ENCODE results near the gene CST3. TPM values are rescaled to one million over a fixed set of nuclear protein-coding genes. Genes with fewer than 3 reads are reported as not detected.
A peak's percentile ranks its signal among the peaks of the same experiment; 100 is the strongest.

The CST3 gene
- total and polyA plus RNA-seq, 2 donors (not counting 1 experiment from before 2014, with no cell fraction given) = 1.2 to 16.9 TPM

- no peaks in the 10 kb centered on the region for H3K36me3 ChIP-seq (replicated peaks in 1 of 2; ENCODE audit: control extremely low read depth in 1 of 2, control insufficient read depth in 1 of 2, extremely low read depth in 1 of 2, insufficient read depth in 2 of 2, low read length in 1 of 2)
- Mint-ChIP-seq H3K4me1 (no peaks in the 10 kb centered on the region), H3K9me3 (ENCODE audit: insufficient read depth) (no peaks in the 10 kb centered on the region), H3K27ac (no peak overlapping the region), H3K27me3 (no peaks in the 10 kb centered on the region), H3K4me3 (no peak overlapping the region)
- no peaks in the 10 kb centered on the region for H3K27me3 ChIP-seq (replicated peaks in 1 of 4; ENCODE audit: control extremely low read depth in 1 of 4, control insufficient read depth in 3 of 4, insufficient read depth in 4 of 4, low read length in 3 of 4)
- no peak overlapping the region for H2AFZ ChIP-seq (ENCODE audit: insufficient read depth, low read depth, low read length, poor library complexity, severe bottlenecking)
- no peak for ATAC-seq (ENCODE audit: low read depth)
- H3K4me3 ChIP-seq (ENCODE audit: control extremely low read depth in 1 of 5, extremely low read depth in 1 of 5, insufficient read depth in 1 of 5, low read depth in 2 of 5, low read length in 4 of 5) = no peak overlapping the region
- WGBS (ENCODE audit: insufficient coverage) = 100% methylated on average over 1 of the region's 1 CpG
- intact Hi-C loops (cut with micrococcal nuclease) = loop anchor here (5.0 kb wide), 1 partner anchor 328 kb away; no protein-coding TSS in a partner anchor
- no peaks in the 10 kb centered on the region for H4K20me1 ChIP-seq (ENCODE audit: control insufficient read depth, insufficient read depth, low read length, poor library complexity, severe bottlenecking)
- ChIA-PET CTCF (no interaction called here), POLR2A (no interaction called here)
- no peak for DNase-seq
- no peak overlapping the region for H3K9ac ChIP-seq (ENCODE audit: low read length)
- no peak overlapping the region for H3K4me2 ChIP-seq (replicated peaks; ENCODE audit: low read depth, low read length, poor library complexity, severe bottlenecking)
- no peaks in the 10 kb centered on the region for H3K9me3 ChIP-seq (ENCODE audit: control extremely low read depth in 1 of 3, control insufficient read depth in 2 of 3, insufficient read depth in 1 of 3, low read length in 2 of 3)
- no peak overlapping the region for H3K27ac ChIP-seq (ENCODE audit: low read length in 2 of 2)
- H3K4me1 ChIP-seq (ENCODE audit: control insufficient read depth in 2 of 2, insufficient read depth in 2 of 2, low read length in 2 of 2) = no peaks in the 10 kb centered on the region
- no peaks in the 10 kb centered on the region for H3K79me2 ChIP-seq (ENCODE audit: control insufficient read depth, insufficient read depth, low read length)
- TF ChIP-seq, protein P1, sequence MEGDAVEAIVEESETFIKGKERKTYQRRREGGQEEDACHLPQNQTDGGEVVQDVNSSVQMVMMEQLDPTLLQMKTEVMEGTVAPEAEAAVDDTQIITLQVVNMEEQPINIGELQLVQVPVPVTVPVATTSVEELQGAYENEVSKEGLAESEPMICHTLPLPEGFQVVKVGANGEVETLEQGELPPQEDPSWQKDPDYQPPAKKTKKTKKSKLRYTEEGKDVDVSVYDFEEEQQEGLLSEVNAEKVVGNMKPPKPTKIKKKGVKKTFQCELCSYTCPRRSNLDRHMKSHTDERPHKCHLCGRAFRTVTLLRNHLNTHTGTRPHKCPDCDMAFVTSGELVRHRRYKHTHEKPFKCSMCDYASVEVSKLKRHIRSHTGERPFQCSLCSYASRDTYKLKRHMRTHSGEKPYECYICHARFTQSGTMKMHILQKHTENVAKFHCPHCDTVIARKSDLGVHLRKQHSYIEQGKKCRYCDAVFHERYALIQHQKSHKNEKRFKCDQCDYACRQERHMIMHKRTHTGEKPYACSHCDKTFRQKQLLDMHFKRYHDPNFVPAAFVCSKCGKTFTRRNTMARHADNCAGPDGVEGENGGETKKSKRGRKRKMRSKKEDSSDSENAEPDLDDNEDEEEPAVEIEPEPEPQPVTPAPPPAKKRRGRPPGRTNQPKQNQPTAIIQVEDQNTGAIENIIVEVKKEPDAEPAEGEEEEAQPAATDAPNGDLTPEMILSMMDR (IDR thresholded peaks at IDR 0.05) = no peak
- TF ChIP-seq EZH2 (IDR thresholded peaks at IDR 0.05; ENCODE audit: borderline replicate concordance, insufficient read depth, low read depth, low read length, poor library complexity, severe bottlenecking) = no peak
These were observed 31.6 kb upstream of the CST3 start for GRCh38 chr20:23669327-23669726.

DNA sequence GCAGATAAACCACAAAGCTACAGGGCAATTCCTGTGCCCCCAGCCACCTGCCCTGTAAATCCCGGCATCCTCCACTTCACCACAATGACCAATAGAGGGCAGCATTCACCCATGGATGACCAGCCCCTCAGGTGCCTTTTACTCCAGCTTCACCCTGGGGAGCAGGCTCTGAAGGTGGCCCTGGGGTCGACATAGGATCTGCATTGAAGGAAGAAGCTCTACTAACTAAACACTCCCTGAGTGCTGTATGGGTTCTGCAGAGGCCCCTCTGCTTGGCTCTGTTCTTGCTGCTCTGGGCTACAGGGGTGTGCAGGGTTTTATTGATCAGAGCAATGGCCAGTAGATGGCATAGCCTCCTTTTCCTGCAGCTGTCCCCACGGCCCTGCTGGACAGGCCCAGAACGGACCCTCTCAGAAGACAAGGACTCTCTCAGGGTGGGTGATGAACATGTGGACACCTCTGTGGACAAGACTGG lies 30.8 kb upstream of the CST3 start:
- H3K79me2 ChIP-seq (ENCODE audit: control insufficient read depth, insufficient read depth, low read length) = no peaks in the 10 kb centered on the region
- H3K4me1 ChIP-seq (ENCODE audit: control insufficient read depth in 2 of 2, insufficient read depth in 2 of 2, low read length in 2 of 2) = no peaks in the 10 kb centered on the region
- peak; percentile 46 for DNase-seq
- no peak overlapping the region for H3K27ac ChIP-seq (ENCODE audit: low read length in 2 of 2)
- no peak overlapping the region for H3K4me2 ChIP-seq (replicated peaks; ENCODE audit: low read depth, low read length, poor library complexity, severe bottlenecking)
- H3K27ac Mint-ChIP-seq = no peak overlapping the region
- H3K9ac ChIP-seq (ENCODE audit: low read length) = no peak overlapping the region
- no peaks in the 10 kb centered on the region for H3K36me3 ChIP-seq (replicated peaks in 1 of 2; ENCODE audit: control extremely low read depth in 1 of 2, control insufficient read depth in 1 of 2, extremely low read depth in 1 of 2, insufficient read depth in 2 of 2, low read length in 1 of 2)
- no peaks in the 10 kb centered on the region for H3K9me3 Mint-ChIP-seq (ENCODE audit: insufficient read depth)
- peak; percentile 47 for ATAC-seq (ENCODE audit: low read depth)
- H3K27me3 Mint-ChIP-seq = no peaks in the 10 kb centered on the region
- intact Hi-C loops (cut with micrococcal nuclease) = loop anchor here (5.0 kb wide), 1 partner anchor 329 kb away; no protein-coding TSS in a partner anchor
- no peak overlapping the region for H3K4me3 ChIP-seq (ENCODE audit: control extremely low read depth in 1 of 5, extremely low read depth in 1 of 5, insufficient read depth in 1 of 5, low read depth in 2 of 5, low read length in 4 of 5)
- TF ChIP-seq, protein P1 (IDR thresholded peaks at IDR 0.05) = peak; percentile 71
- TF ChIP-seq EZH2 (IDR thresholded peaks at IDR 0.05; ENCODE audit: borderline replicate concordance, insufficient read depth, low read depth, low read length, poor library complexity, severe bottlenecking) = no peak
- H4K20me1 ChIP-seq (ENCODE audit: control insufficient read depth, insufficient read depth, low read length, poor library complexity, severe bottlenecking) = no peaks in the 10 kb centered on the region
- POLR2A ChIA-PET = no interaction called here
- H2AFZ ChIP-seq (ENCODE audit: insufficient read depth, low read depth, low read length, poor library complexity, severe bottlenecking) = no peak overlapping the region
- H3K9me3 ChIP-seq (ENCODE audit: control extremely low read depth in 1 of 3, control insufficient read depth in 2 of 3, insufficient read depth in 1 of 3, low read length in 2 of 3) = no peaks in the 10 kb centered on the region
- H3K4me3 Mint-ChIP-seq = no peak overlapping the region
- CTCF ChIA-PET = no interaction called here
- 21% methylated on average over 3 of the region's 4 CpGs for WGBS (ENCODE audit: insufficient coverage)
- no peaks in the 10 kb centered on the region for H3K4me1 Mint-ChIP-seq
- no peaks in the 10 kb centered on the region for H3K27me3 ChIP-seq (replicated peaks in 1 of 4; ENCODE audit: control extremely low read depth in 1 of 4, control insufficient read depth in 3 of 4, insufficient read depth in 4 of 4, low read length in 3 of 4)

Measured in B cell (primary cell).